Activated CD4-positive, alpha-beta T cell treated with anti-CD3 and anti-CD28 coated beads, Interleukin-2, amount 50 U/mL, for 24 hours (primary cell): ENCODE data around the gene CFAP20DC.
"Not testable (repeated sequence)": the region's sequence is repeated elsewhere in the genome, so short reads cannot be mapped to it uniquely, and the experiment has no call there.

Experiments
- DNase-seq, 2 donors: peaks; one replicate each; pipeline ENCODE4 v3.0.0-alpha.2; 2020; ENCODE audit warnings: low read depth in 1 of 2, low spot score in 1 of 2

CFAP20DC gene

GRCh38 chr3:58824285-58824684 lies 225.5 kb downstream of the CFAP20DC start:
- no peak for DNase-seq

GRCh38 chr3:58806551-58807244 lies 243.1 kb downstream of the CFAP20DC start:
- DNase-seq, result not testable (repeated sequence)

- DNase-seq, result no peak
Observed at GRCh38 chr3:58804914-58805313, 244.9 kb downstream of the CFAP20DC start.

- DNase-seq, result no peak
Observed at GRCh38 chr3:58801541-58801940, 248.3 kb downstream of the CFAP20DC start.

- no peak for DNase-seq
Observed at GRCh38 chr3:58800940-58801339, 248.9 kb downstream of the CFAP20DC start.

- no peak for DNase-seq
Observed at GRCh38 chr3:58800032-58800431, 249.8 kb downstream of the CFAP20DC start.

- no peak for DNase-seq
Observed at GRCh38 chr3:58799271-58799670, 250.6 kb downstream of the CFAP20DC start.

GRCh38 chr3:58798312-58798711 lies 251.5 kb downstream of the CFAP20DC start:
- DNase-seq, result no peak

- DNase-seq, result no peak
Observed at GRCh38 chr3:58794750-58795149, 255.1 kb downstream of the CFAP20DC start.

- no peak for DNase-seq
Observed at GRCh38 chr3:58793938-58794337, 255.9 kb downstream of the CFAP20DC start.

- no peak for DNase-seq
Observed at GRCh38 chr3:58792921-58793451, 256.8 kb downstream of the CFAP20DC start.

GRCh38 chr3:58789385-58789784 lies 260.4 kb downstream of the CFAP20DC start:
- no peak for DNase-seq

- DNase-seq, result no peak
Observed at GRCh38 chr3:58784888-58785287, 264.9 kb downstream of the CFAP20DC start.

- no peak for DNase-seq
Observed at GRCh38 chr3:58784425-58784824, 265.4 kb downstream of the CFAP20DC start.

- no peak for DNase-seq
Observed at GRCh38 chr3:58783845-58784244, 266.0 kb downstream of the CFAP20DC start.

GRCh38 chr3:58779934-58780333 lies 269.9 kb downstream of the CFAP20DC start:
- DNase-seq, result no peak

GRCh38 chr3:58776231-58776630 lies 273.6 kb downstream of the CFAP20DC start:
- no peak for DNase-seq

- DNase-seq, result no peak
Observed at GRCh38 chr3:58772462-58772861, 277.4 kb downstream of the CFAP20DC start.

- no peak for DNase-seq
Observed at GRCh38 chr3:58769065-58769464, 280.8 kb downstream of the CFAP20DC start.

GRCh38 chr3:58766587-58767282 lies 283.1 kb downstream of the CFAP20DC start:
- no peak for DNase-seq

GRCh38 chr3:58755150-58755549 lies 294.7 kb downstream of the CFAP20DC start:
- DNase-seq, result no peak

- no peak for DNase-seq
Observed at GRCh38 chr3:58754074-58754473, 295.8 kb downstream of the CFAP20DC start.
